Stimulated activated CD4-positive, alpha-beta T cell treated with anti-CD3 and anti-CD28 coated beads, Interleukin-1b, Interleukin-23, amount 100 ng/mL, for 1 hour (primary cell): Measurements from ENCODE around the gene ELK1.

ENCODE experiments used
- DNase-seq, 2 donors: peaks; one replicate each; pipeline ENCODE4 v3.0.0-alpha.2; 2020; ENCODE audit warnings: low read depth in 2 of 2

The ELK1 gene

DNA sequence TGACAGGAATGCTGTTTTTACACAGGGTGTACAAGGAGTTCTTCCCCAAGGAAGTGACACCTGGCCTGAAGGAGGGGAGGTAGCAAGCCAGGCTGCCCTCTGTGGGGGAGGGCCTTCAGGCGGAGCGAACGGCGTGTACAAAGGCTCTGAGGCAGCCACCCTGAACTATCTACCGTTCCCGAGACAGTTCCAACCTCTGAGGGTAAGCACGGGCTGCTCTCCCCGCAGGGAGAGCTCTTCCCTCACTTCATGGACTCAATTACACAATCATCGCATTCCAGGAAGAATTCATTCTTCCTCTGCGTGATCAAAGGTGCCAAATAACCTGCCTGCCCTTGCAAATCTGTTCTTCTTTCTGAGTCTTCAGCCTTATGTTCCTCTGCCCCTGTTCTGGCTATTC, 4.8 kb downstream of the ELK1 start:
- no peak for DNase-seq

DNA sequence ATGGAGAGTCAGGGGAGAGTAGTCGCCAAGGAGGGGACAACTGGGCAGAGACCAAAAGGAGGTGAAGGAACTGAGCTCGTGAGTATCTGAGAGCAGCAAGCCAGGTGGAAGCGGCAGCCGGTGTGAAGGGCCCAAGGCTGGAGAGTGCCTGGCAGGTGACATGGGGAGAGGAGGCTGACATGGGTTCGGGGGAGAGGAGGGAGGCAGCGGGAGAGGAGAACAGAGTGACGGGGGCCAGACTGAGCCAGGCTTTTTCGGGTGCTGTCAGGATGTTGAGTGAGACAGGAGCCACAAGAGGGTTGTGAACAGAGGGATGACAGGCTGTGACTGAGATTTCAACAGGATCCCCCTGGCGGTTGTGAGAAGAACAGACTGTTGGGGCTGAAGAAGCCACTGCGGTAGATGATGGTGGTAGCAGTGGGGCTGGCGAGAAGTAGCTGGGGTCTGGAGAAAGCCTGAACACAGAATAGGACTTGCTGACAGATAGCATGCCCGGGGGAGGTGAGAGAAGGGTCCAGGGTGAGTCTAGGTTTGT, 5.7 kb downstream of the ELK1 start:
- DNase-seq, result no peak

DNA sequence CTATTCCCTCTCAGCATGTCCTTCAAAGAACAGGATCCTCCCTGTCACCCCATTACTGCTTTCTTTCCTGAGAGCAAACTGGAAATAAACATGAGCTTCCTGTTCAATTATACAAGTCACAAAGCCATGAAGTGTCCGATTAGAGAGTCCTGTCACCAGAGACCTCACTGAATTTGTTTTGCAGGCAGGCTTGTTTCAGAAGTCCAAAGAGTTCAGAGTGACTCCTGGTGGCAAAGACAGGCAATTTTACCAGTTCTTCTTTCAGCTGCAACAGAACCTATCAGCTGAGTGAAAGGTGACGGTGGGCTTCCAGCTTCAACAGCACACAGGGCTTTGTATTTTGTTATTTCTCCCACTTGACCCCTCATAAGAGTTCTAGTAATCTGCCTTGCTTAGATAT, 6.4 kb downstream of the ELK1 start:
- no peak for DNase-seq

DNA sequence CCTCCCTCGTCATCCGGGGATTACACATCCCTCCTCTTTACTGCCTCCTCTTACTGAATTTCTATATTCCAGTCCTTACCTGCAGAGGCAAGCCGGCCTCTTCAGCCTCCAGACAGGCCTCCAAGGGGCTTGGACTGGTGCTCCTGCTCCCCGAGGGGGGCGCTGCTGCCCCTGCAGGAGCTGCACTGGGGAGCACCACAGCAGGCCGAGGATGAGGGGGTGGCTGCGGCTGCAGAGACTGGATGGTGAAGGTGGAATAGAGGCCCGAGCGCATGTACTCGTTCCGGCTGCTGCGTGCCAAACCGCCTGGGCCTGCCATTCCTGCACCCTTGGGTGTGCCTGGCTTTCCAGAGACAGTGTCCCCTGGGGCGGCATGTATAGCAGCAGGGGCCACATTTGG, 11.5 kb downstream of the ELK1 start:
- DNase-seq, result no peak

DNA sequence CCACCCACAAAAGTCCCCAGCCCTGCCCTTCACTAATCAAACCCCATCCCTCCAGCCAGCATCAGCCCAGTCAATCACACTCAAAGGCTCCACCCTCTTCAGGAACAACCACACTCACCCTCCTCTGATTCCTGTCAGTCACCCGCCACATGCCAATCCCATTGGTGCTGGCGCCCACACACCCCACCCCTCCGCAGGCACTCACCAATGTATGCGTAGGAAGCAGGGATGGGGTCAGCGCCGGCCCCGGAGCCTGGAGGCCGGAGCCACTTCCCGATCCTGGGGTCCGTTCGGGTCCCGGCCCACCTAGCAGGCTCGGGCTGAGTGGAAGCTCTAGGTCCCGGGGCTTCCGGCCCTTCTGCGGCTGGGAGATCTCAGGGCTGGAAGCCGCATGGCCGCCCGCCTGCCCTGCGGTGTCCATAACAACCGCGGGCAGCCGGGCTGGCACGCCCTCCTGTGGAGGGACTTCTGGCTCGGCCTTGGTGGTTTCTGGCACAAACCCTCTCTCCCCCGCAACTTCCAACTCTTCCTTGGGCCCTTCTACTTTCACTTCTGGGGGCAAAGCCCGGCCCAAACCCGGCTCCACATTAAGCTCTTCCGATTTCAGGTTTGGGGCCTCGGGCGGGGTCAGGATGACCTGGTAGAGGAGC, 12.7 kb downstream of the ELK1 start:
- DNase-seq, result no peak

DNA sequence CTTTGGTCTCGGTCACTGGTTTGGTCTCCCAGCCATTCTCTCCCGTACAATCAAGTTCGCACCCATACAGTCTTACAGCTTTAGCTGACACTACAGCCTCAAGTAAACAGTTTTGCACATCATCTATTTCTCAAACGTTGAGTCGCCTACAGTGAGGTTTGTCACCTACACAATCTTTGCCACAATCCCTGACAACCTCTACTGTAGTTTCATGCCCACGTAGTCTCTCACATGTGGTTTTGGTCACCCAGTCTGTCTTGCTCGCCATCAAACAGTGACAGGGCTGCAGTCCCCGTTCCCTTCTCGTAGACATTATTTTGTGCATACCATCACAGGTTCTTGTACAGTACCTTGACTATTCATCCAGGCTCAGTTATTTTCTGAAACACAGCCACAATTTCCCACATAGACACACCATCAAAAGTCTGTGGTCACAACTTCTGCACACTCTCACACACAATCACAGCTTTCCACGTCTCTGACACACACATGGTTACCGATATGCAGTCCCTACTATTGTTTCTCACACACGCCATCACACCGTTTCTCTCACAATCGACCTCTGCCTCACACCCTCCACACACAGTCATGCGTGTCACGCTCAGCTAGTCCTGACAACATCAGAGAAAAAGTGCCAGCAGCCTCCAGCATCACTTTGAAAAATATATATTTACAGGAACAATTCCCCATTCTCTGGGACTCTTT, 15.3 kb downstream of the ELK1 start:
- DNase-seq, result no peak

DNA sequence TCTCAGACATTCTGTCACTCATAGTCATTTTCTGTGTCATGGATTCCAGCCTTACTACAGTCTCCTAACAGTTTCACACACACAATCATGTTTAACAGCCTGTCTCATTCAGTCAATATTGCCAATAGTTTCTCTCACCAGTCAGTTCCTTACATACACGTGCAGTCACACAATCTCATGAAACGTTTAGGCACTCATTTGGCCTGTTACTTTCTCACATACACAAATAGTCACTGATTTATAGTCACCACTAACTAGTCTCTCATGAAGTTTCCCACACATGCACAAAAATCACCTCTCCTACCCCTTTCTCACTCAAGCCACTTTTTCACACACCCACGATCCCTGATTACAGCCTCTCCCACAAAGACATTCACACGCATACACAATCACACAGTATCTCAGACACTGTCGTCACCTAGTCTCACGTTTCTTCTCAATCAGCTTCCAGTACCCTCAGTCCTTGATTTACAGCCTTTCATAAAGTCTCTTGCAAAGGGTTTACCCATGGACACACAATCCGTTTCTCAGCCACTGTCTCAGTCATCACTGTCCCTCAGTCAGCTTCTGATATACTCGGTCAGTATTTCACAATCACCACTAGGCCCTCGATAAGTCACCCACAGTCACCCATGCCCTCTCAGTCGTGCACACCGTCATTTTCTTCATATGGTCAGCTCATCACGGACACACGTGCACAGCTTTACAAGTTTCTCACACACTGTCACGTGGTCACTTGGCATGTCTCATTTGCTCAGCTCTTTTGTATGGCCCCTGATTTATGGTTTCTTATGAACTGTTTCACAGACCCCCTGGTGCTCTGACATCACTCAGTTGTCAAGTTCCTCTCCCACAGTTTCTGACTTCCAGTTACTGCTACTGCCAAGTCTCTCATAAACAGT, 16.4 kb downstream of the ELK1 start:
- DNase-seq, result no peak

DNA sequence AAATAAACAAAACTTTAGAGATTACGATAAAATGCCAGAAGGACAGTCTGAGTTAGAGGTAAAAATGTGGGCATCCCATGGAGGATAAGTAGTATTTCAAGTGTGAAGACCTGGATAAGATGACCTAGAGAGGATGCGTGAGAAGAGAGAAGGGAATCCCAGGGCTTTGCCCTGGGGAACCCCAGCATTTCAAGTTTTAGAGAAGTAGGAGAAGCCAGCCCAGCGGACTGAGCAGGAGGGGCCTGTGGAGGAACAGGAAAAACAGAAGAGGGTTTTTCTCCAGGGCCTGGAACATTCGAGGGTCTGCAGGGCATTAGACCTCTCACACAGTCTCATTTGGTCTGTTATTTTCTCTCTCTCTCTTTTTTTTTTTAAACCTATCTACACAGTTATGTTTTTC, 17.7 kb downstream of the ELK1 start:
- DNase-seq, result no peak

DNA sequence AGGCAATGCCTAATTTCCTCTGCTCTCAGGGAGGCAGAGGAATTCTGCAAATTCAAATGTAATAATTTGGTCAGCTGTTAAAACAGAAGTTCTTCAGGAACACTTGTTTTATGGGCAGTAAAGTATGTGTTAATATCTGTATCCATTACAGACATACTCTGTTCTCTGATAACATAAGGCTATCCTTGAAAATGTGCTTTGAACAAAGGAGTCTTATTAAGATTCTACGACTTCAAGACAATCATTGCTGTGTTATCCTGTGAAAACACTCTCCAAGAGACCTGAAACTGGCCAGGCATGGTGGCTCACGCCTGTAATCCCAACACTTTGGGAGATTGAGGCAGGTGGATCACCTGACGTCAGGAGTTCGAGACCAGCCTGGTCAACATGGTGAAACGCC, 18.7 kb downstream of the ELK1 start:
- no peak for DNase-seq

DNA sequence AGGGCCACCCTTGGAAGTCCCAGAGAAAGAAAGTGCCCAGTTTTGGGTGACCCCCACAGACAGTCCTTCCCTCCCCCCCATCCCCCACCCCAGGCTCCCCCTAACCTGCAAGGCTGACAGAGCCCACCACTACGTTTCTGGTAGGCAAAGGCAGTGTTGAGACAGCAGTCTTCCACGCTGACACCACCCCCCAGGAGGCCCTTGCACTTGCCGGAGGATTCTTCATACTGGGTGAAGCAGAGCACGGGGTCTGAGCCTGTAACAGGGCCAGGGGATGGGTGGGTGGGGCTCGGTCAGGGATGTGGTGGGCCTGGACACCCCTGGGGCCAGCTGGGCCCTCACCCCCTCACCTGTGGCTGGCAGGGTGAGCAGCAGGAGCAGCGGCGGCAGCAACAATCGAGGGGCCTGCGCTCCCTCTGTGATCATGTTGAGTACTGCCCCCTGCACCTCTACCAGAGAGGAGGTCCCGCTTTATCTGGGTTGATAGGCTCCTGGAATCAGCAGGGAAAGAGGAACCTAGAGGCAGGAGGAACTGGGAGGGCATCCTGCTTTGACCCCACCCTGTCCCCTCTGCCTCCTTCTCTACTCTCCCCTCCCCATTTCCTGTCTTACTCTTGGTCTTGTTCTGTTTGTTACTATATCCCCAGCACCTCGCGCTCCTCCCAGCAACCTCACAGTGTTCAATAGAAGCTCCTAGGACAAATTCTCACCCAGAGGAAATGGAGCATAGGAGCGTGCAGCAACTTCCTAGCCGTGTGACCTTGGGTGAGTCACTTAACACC, 20.8 kb downstream of the ELK1 start, which contains the start of gene CFP:
CFP (minus strand) TSS at position 512 of the 782 bp plus-strand sequence; CDS start at position 426, 86 bp downstream.
- no peak for DNase-seq

DNA sequence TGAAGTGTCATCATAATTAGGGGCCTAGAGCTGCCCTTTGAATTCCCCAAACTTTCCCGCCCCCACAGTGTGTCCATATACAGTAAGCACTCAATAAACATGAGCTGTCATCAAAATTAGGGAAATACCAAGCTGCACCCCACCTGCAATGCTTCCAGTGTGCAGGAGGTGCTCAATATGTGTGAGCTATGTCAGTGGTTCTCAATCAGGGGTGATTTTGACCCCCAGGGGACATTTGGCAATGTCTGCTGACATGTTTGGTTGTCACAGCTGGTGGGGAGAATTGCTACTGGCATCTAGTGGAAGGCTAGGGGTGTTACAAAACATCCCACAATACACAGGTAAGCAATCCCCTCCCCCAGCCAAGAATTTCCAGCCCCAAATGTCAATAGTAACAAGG, 21.4 kb downstream of the ELK1 start:
- no peak for DNase-seq

DNA sequence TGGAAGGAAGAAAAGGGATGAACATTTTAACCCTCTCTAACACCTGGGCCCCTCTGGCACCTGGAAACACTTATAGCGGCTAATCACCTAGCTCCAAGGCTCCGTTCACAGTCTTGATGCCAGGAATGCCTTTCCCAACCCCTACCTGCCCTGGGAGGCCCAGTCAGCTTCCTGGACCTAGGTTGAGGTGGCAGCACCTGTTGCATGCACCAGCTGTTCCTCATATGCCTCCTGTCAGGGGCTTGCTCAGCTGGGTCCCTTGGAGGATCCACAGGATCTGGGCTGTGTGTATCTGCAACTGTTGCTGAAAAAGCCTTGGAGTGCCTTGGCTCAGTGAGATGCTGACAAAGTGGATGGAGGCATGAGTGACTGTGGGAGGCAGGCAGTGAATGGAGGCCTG, 25.0 kb downstream of the ELK1 start:
- DNase-seq, result no peak

DNA sequence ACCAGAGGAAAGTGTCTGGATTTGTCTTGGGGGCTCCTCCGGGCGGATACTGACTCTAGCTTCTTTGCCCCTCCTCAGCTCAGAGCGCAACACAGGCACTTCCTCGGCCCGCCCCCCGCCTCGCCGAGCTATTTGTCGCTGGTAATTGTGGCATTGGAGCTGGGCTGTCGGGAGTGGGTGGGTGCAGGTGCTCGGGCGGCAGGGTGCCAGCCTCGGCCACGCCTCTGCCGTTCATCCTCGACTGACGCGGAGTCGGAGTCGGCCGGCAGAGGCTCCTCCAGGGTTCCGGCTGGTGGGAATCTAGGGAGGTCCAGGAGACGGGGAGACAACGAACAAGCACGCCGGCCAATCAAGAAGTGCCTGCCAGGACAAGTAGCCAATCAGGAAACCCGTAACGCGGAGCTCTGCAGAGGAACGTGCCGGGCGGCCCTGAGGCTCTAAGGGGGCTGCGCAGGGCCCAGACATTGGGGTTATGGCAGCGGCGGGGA, 26.8 kb downstream of the ELK1 start:
- peak in 1 of 2 donors; percentile 29 for DNase-seq

DNA sequence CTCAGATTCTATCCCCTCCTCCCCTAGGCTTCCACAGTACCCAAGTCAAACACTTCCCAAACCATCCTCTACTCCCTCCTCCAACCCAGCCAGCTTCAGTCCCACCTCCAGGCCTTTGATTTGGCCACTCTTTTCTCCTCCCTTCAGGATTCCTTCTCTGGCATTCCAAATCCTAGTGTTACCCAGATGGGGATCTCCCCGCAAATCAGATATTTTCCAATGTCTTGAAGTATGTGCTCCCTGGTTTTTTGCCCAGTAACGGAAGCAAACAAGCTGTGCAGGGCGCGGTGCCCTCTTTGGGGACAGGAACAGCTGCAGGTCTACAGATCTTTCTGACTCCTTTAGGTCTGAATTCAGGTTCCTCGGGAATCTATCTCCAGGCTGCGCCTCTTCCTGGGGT, 28.5 kb downstream of the ELK1 start:
- no peak for DNase-seq

DNA sequence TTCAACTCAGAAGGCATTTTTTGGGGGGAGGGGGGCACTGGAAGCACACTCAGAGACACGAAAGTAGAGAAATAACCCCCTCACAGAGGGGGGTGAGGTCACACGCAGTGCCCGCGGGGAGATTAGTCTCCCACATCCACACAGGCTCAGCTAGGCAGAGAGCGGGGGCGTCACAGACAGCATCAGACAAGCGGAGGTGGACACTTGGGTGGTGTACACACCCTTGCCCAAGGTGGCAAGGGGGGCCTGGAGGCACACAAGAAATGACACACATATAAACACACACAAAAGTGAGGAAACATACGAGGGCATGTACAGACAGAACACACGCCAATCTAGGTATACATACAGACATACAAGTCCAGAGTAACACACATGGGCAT, 30.1 kb downstream of the ELK1 start:
- no peak for DNase-seq

DNA sequence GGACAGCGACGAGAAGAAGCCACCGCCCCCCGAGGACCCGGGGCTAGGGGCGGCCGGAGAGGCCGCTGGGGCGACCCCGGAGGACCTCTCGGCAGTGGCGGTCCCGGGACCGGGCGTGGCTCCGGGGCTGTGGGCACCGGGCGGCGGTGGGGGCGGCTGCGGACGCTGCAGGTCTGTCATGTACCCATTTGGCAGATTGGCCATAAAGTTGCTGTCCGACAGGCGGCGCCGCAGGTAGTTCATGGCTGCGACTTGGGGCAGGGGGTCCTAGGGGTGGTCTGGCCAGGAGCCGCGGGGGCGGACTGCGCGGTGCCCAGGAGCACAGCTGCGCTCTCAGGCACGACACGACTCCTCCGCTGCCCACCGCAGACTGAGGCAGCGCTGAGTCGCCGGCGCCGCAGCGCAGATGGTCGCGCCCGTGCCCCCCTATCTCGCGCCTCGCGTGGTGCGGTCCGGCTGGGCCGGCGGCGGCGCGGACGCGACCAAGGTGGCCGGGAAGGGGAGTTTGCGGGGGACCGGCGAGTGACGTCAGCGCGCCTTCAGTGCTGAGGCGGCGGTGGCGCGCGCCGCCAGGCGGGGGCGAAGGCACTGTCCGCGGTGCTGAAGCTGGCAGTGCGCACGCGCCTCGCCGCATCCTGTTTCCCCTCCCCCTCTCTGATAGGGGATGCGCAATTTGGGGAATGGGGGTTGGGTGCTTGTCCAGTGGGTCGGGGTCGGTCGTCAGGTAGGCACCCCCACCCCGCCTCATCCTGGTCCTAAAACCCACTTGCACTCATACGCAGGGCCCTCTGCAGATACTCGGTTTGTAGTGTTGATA, 30.7 kb downstream of the ELK1 start, which contains the start of gene SYN1:
SYN1 (minus strand) TSS at position 372 of the 817 bp plus-strand sequence; CDS start at position 243, 129 bp downstream.
- peak; percentile 51 to 53 for DNase-seq

DNA sequence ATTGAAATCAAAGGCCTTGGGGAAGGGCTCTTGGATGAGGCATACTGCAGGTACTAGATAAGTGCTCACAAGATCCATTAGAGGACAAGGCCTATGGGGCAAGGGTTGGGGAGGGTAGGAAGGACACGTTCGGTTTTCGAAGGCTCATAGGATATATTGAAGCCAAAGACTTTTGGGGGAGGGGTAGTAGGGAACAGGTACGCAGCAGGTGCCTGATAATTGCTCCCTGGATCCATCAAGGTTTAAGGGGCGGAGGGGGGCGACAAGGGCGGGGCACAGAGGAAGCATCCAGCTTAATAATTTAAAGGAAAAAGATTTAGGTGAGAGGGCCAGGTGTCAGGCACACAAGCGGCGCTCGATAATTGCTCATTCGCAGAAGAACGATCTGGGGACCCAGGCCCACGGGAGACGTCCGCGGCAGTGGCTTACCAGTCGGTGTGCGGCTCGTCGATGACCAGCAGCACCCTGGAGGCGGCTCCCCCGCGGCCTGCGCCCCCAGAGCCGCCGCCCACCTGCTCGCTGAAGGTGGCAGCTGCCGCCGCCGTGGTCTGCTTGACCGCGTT, 31.4 kb downstream of the ELK1 start:
- DNase-seq, result no peak

DNA sequence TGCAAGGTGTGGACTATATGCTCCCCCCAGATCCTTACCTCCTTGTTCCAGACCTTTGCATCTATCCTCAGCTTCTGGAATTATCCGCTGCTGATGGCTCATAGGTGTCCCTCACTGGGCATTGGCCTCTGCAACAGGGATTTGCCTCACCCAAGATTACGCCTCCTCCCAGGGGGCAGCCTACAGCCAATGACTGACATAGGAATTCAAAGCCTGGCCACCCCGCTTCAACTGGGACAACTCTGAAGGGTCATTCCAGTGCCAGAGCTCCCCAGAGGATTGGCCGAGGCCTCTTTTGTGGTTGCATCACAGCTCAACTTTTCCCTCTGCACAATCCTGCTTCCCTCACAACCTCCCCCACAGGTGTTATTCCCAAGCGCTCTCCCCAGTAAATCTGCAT, 35.7 kb downstream of the ELK1 start:
- no peak for DNase-seq

DNA sequence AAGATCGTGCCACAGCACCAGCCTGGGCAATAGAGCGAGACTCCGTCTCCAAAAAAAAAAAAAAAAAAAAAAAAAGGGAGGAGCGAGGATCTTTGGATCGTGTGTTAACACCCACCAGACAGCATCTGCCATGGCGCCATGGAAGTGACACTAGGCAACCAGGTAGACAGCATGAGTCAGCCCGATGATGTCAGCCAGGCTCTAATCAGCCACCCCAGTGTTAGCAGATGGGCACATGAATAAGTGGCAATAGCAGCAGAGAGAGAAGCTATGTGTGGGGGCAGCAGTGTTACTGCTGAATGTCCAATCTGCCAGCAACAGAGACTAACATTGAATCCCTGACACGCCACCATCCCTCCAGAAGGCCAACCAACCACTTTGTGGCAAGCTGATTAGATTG, 37.3 kb downstream of the ELK1 start:
- no peak for DNase-seq

DNA sequence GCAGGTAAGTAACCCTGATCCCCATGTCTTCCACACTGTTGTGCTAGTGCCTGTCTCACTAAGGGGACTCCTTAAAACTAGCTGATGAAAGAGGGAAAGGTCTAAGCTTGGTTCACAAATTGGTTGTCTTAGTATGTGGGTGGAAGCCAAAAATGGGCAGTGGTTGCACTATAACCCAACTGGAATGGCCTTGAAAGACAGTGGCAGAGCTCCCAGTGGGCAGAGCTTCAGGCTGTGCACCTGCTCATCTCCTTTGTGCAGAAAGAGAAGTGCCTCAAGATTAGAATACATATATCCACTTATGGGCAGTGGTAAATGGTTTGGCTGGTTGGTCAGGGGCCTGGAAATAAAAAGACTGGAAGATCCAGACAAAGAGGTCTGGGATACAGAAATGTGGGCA, 37.9 kb downstream of the ELK1 start:
- no peak for DNase-seq
